SHP77 (cell line): ENCODE results near the gene FRK.
"Not testable (repeated sequence)": the region's sequence is repeated elsewhere in the genome, so short reads cannot be mapped to it uniquely, and the experiment has no call there.

ENCODE experiments used
- DNase-seq, 2 experiments: peaks; one replicate each; lab custom pipeline; 2025; lab: John Stamatoyannopoulos, UW

The FRK gene

GRCh38 chr6:116073765-116074440 lies 13.2 kb upstream of the FRK start:
- DNase-seq, result no peak

- no peak for DNase-seq
These were observed 11.7 kb upstream of the FRK start for GRCh38 chr6:116072368-116072767.

GRCh38 chr6:116070616-116071389 lies 10.1 kb upstream of the FRK start:
- no peak for DNase-seq

DNA sequence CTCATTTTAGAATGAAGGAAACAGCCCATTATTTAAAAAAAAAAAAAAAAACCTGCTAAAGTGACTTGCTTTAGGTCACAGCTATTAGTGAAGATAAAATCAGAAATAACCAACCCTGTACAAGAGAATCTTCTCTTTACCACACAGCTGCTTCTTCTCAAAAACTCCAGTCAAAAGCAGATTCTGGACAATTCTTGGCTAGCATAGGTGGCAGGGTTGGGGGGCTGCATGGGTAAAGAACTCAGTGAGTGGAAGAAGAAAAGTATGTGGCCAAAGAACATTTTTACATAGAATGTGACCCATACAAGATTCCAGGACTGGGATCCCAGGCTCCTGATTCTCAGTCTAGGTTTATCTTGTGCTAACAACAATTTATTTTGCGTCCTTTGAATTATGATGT lies 9.4 kb upstream of the FRK start:
- DNase-seq, result no peak

GRCh38 chr6:116066789-116067188 lies 6.1 kb upstream of the FRK start:
- DNase-seq, result no peak

GRCh38 chr6:116064666-116065065 lies 4.0 kb upstream of the FRK start:
- no peak for DNase-seq

- DNase-seq, result no peak
These were observed 1.8 kb upstream of the FRK start for GRCh38 chr6:116062496-116062895.

DNA sequence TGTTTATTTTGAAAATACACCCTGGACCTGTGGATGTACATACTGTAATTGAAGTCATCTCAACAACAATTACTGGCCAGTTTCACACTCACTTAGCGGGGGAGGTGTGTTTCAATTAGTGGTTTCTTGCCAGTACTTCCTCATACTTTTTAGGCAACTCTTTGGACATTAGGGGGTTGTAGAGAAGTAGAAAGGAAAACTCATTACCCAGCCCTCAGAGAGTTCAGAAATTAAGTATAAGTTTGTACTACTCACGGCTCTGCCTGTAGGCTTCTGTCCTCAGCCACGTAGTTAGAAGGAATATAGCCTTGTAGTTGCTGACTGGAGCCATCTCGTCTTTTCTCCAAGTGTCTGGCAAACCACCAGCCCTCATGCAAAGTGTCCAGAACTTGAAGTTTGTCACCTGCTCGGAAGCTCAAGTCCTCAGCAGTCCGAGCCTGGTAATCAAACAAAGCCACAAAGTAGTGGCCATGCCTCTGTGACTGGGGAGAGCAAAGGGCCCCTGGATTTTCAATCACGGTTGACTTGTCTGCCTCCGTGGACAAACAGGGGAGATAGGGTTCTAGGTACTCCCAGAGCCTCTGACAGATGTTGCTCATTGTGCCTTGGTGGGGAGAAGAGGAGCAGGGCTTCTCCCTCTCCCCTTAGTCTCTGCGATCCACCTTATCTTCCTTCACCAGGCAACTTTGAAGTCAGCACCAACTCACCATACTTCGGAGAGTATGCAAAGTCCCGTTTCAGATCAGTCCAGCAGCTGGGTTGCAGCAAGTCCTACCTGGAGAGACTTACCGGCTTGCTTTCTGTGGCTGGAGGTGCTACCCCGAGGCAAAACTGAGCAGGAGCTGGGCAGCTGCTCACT lies 749 bp downstream of the FRK start:
- no peak for DNase-seq

- DNase-seq, result no peak
These were observed 2.9 kb downstream of the FRK start for GRCh38 chr6:116057766-116058165.

GRCh38 chr6:116055513-116055912 lies 5.2 kb downstream of the FRK start:
- no peak for DNase-seq

GRCh38 chr6:116051244-116051643 lies 9.4 kb downstream of the FRK start:
- DNase-seq, result no peak

DNA sequence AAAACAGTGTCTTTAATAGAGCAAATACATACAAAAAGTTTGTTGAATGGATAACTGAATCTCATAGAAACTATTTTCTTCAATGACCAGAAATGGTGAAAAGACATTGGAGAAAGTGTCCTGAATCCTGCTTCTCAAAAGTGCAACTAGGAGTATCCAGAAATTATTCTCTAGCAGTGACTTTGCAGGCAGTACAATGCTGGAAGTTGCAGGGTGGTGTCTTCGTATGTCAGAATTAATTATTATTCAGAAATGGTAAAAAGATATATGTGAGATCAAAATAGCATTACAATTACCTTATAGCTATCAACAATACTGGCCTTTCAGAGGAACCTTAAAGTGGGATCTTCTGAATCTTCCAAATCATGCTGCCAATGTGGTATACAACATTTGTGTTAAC lies 10.0 kb downstream of the FRK start:
- DNase-seq, result no peak

GRCh38 chr6:116049321-116049720 lies 11.4 kb downstream of the FRK start:
- no peak for DNase-seq

DNA sequence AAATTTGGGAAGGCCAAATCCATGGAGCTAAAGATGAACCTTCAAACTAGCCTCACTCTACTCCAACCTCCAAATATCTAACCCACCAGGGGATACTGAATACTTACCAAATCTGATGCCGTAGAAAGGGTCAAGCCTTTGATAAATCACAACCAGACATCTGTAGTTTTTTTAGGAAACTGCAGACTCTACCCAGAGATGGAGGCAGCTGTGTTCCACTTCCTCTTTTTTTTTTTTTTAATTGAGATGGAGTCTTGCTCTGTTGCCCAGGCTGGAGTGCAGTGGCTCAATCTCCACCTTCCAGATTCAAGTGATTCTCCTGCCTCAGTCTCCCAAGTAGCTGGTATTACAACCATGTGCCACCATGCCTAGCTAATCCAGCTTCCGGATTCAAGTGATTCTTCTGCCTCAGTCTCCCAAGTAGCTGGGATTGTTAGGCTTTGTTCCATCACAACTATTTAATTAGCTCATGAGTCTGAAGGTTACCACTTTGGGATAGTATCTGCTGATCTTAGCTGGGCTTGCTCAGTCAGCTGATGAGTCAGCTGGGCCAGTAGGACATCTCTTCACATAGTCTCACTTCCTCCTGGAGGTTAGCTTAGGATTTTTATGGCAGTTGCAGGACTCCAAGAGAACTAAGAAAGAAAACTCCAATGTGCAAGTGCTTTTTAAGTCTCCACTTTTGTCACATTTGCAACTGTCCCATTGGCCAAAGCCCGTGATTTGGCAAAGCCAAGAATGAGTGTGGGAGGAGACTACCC lies 13.3 kb downstream of the FRK start:
- DNase-seq, result no peak

DNA sequence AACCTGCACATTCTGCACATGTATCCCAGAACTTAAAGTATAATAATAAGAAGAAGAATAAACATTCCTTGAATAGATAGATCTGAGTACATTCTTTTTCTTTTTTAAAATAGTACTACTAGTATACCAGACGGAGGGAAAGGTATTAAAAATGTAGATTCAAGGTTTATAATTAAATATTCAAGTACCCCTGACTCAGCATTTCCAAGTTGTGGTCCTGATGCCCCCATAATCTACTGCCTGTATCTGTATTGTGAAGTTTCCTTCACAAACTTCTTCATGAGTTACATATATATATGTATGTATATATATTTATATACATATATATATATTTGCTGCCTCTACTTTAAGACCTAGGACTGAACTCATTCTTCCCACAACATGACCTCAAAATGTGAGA lies 14.0 kb downstream of the FRK start:
- DNase-seq, result no peak

DNA sequence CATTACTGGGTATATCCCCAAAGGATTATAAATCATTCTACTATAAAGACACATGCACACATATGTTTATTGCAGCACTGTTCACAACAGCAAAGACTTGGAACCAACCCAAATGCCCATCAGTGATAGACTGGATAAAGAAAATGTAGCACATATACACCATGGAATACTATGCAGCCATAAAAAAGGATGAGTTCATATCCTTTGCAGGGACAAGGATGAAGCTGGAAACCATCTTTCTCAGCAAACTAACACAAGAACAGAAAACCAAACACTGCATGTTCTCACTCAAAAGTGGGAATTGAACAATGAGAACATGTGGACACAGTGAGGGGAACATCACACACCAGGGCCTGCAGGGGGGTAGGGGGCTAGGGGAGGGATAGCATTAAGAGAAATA lies 14.4 kb downstream of the FRK start:
- not testable (repeated sequence) for DNase-seq

DNA sequence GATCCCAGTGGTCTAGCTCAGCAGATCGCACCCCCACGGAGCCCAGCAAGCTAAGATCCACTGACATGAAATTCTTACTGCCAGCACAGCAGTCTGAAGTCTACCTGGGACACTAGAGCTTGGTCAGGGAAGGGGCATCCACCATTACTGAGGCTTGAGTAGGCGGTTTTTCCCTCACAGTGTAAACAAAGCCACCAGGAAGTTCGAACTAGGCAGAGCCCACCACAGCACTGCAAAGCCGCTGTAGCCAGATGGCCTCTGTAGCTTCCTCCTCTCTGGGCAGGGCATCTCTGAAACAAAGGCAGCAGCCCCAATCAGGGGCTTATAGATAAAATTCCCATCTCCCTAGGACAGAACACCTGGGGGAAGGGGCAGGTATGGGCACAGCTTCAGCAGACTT lies 18.8 kb downstream of the FRK start:
- no peak for DNase-seq

DNA sequence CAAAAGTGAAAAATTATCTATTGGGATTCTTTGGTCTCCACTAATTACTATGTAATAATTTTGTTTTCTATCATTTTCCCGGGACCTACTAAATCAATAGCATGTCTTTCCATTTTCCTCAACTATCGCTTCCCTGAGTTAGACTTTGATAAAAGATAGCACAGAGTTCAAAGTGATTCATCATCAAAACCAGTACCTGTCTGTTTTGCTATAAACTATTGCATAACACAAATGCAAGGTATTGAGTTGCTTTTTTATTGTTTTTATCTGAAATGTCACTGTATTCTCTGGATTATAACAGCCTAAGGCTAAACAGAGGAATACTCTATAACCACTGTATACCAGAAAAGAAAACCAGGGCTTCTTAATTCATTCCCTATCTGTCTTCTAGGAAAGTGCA lies 19.7 kb downstream of the FRK start:
- no peak for DNase-seq

- no peak for DNase-seq
These were observed 23.8 kb downstream of the FRK start for GRCh38 chr6:116036885-116037284.

DNA sequence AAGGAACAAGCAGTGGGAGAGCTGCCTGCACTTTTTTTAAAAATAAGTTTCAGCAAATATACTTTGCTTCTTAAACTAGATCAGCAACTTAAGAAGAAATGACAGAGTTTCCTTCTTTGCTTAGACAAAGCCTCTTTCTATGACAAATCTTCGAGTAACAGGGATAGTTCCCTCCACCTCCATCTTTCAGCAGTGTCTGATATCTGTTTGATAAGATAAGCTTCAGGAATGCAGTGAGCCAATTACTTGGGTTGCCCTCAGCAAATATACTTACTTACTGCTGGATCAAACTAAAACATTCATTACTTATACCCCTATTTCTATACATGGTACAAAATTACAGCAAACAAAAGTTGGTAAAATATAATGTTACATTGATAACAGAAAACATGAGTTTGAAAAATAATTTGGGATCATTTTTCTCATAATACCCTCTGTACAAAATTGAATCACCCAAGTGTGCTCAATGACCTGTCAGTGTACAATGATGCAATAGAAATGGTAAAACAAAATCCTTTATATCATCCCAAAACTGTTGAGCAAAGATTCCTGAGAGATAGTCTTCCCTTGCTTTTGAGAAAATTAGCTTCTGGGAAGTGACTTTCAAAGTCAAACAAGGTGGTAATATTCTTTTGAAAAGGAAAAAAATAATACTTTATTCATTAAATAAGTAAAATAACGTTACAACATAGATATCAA lies 24.5 kb downstream of the FRK start:
- DNase-seq, result no peak

DNA sequence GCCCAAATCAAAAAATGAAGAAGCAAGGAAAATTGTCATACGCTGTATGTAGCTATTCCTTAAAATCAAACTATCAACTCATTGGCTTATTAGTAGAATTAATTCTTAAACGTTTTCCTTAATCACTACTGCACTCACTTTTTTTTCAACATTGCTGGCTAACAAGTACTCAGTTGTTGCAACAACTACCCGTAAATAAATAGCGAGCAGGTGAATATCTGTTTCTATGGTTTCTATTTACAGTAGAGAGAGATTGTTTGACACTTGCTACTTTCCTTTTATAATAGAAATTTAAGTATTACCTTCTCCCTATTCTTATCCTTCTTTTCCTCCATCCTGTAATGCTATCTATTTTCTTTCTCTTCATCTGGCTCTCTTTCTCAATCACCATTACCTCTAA lies 25.1 kb downstream of the FRK start:
- DNase-seq, result no peak
